ENCODE results near the gene C6orf132. TPM values are rescaled to one million over a fixed set of nuclear protein-coding genes. Genes with fewer than 3 reads are reported as not detected.
A peak's percentile ranks its signal among the peaks of the same experiment; 100 is the strongest.

C6orf132 gene
- total and polyA plus RNA-seq, 2 of the 4 experiments (the other 2 are of a cell fraction): 0.72 to 1.7 TPM

DNA sequence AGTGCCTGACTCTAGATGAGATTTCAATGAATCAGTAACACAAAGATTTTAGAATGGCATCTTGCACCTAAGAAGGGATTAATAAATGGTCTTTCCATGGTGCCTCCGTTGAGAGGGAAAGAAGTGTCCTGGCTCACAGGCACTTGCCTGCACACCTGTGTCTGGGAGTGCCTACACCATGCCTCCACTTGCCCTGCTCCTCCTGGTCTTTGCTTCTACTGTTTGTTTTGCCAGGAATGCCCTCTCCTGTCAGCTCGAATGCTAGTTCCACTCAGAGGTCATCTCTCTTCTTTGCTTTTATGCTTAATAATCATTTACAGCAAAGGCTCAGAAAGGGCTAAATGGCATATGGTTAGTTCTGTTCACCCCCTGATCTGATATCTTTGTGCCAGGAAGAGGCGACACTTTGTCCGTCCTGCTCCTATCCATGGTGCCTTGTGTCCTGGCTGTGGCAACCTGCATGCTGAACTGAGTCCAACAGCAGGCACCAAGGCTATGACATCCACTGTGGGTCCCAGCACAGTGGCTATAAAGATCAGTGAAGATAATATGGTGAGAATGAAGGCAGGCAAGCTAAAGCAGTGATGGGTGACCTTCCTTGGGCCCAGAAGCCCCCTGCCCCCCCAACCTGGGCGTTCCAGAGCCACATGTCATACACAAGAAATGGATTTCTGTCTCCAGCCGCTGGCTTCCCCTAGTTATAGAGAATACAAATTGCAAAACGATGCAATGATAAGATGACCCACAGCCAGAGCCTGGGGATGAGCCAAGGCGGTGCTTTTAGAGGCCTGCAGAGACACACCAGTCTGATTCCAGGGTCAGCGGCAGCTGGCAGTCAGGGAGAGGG, 1.4 kb downstream of the C6orf132 start:
- in situ Hi-C loops (cut with MboI; ENCODE audit: low sequenced_read_pairs): no loop called here
- CTCF ChIA-PET: no interaction called here

More for the DNA sequence above, 1.4 kb downstream of the C6orf132 start:
- peak overlapping the region; percentile 95 to 98 for H4K8ac ChIP-seq (ENCODE audit: low read depth in 2 of 2, low read length in 2 of 2)
- H3K23ac ChIP-seq (ENCODE audit: low read depth, low read length): peak overlapping the region; percentile 95; the same call in 1 of the 2 replicates
- POLR2A ChIA-PET (ENCODE audit: unreplicated experiment): interaction anchor here (0.7 kb wide), 1 partner anchor 8 kb away, joined by 5 read pairs; no protein-coding TSS in a partner anchor
- peak overlapping the region; percentile 99 for H2AK5ac ChIP-seq (ENCODE audit: low read depth, low read length)
- H3K9me1 ChIP-seq (ENCODE audit: insufficient read depth, low read length): peaks cover 29% of the 10 kb centered on the region
- H3K79me1 ChIP-seq (ENCODE audit: low read depth in 1 of 2, low read length in 2 of 2): peaks cover 0 to 59% of the 10 kb centered on the region in 2 experiments; a peak in 2 of 4 replicates
- peak overlapping the region; percentile 93 for H2BK120ac ChIP-seq (ENCODE audit: low read depth, low read length)
- H3K36me3 ChIP-seq (ENCODE audit: control insufficient read depth, insufficient read depth, low read length): no peaks in the 10 kb centered on the region
- no TSS peak for BruUV-seq (replicated peaks)
- DNase-seq (no peak), ATAC-seq (ENCODE audit: low read depth) (no peak)
- no peaks in the 10 kb centered on the region for H3K9me3 ChIP-seq (ENCODE audit: control insufficient read depth, insufficient read depth, low read length)
- H3K27ac ChIP-seq (ENCODE audit: insufficient read depth, low read length): peak overlapping the region; percentile 95
- dilution Hi-C loops (cut with HindIII; ENCODE audit: low sequenced_read_pairs, unreplicated experiment): no loop called here
- H3K4me1 ChIP-seq (ENCODE audit: control insufficient read depth, insufficient read depth, low read length): peaks cover 24% of the 10 kb centered on the region
- peak overlapping the region; percentile 67 for H2BK20ac ChIP-seq (ENCODE audit: low read depth, low read length)
- H2BK15ac ChIP-seq (ENCODE audit: low read depth, low read length): peak overlapping the region; percentile 88; the same call in 2 of the 3 replicates
- intact Hi-C loops (cut with micrococcal nuclease): no loop called here
- 83% methylated on average over 5 of the region's 9 CpGs; no CpG with 5 or more reads in 1 of the 2 experiments for WGBS, 2 experiments (ENCODE audit: extremely low coverage in 2 of 2, insufficient read length in 1 of 2)
- peak overlapping the region; percentile 90 for H2BK5ac ChIP-seq (ENCODE audit: low read depth, low read length, poor library complexity, severe bottlenecking)
- peak overlapping the region; percentile 83 for H3K4me2 ChIP-seq (ENCODE audit: low read depth, low read length)
- peak overlapping the region; percentile 99 for H2AK9ac ChIP-seq (replicated peaks; ENCODE audit: low read depth, low read length, poor library complexity)
- 0 out of 2 replicates have a peak, but pooled peaks have one; percentile 5 for TF ChIP-seq CEBPB (IDR thresholded peaks at IDR 0.05; ENCODE audit: low read depth, low read length)
- no peak for TF ChIP-seq RCOR1 (IDR thresholded peaks at IDR 0.05; ENCODE audit: insufficient replicate concordance, low read length)
- H4K20me1 ChIP-seq (ENCODE audit: insufficient read depth, low read length): no peaks in the 10 kb centered on the region
- peak overlapping the region; percentile 98 for H3K14ac ChIP-seq (replicated peaks; ENCODE audit: low read depth, low read length)
- no peaks in the 10 kb centered on the region for H3K27me3 ChIP-seq (ENCODE audit: control insufficient read depth, insufficient read depth, low read length)
- H2AFZ ChIP-seq (replicated peaks; ENCODE audit: low read length, poor library complexity): peak overlapping the region; percentile 94
- peak overlapping the region; percentile 98 for H4K91ac ChIP-seq (ENCODE audit: insufficient read depth, low read depth, low read length)
- H3K9ac ChIP-seq (ENCODE audit: low read depth, low read length): peak overlapping the region; percentile 86; the same call in 1 of the 2 replicates
- H3K18ac ChIP-seq (ENCODE audit: low read depth, low read length): no peak overlapping the region
- H3K4ac ChIP-seq (ENCODE audit: low read depth, low read length): peak overlapping the region; percentile 98
- no peak overlapping the region for H3K4me3 ChIP-seq (ENCODE audit: insufficient read depth, low read depth, low read length)
- H3K56ac ChIP-seq (ENCODE audit: extremely low read depth, insufficient read depth, low read length): peak overlapping the region; percentile 73; the same call in 1 of the 2 replicates
- H4K5ac ChIP-seq (ENCODE audit: low read depth, low read length): peak overlapping the region; percentile 81

All from IMR-90 (cell line).